Measurements from ENCODE around the gene TAAR9. TPM values are rescaled to one million over a fixed set of nuclear protein-coding genes. Genes with fewer than 3 reads are reported as not detected.

TAAR9 gene
- polyA plus RNA-seq, 1 of the 3 experiments (the other 2 are of a cell fraction), result not detected

DNA sequence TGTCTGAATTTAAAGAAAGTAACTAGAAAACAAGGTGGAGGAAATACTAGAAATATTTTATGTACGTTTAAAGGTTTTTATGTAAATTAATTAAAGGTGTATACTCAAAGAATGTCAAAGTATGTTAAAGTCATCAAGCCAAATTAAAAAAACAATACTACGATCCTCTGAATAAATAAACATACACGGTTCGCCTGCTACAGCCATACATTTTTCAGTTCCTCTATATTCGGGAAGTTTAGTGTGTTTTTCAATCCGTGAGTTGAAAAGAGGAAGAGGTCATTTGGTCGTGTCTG lies 25.8 kb upstream of the TAAR9 start:
- peaks cover 4 to 8% of the 10 kb centered on the region in 2 experiments; a peak in 3 of 4 replicates for H3K4me1 ChIP-seq (ENCODE audit: control insufficient read depth in 1 of 2, insufficient read depth in 2 of 2, low read depth in 1 of 2, low read length in 1 of 2)
- H2AFZ ChIP-seq (ENCODE audit: low read depth), result peak overlapping the region; percentile 50
- peaks cover 40% of the 10 kb centered on the region for H3K79me2 ChIP-seq (ENCODE audit: insufficient read depth)
- H4K20me1 ChIP-seq (ENCODE audit: insufficient read depth), result peaks cover 7% of the 10 kb centered on the region; the same call in 1 of the 2 replicates
- H3F3A ChIP-seq (replicated peaks; ENCODE audit: insufficient read depth), result peaks cover 3% of the 10 kb centered on the region
- 3% methylated on average over 7 of the region's 7 CpGs for whole genome bisulfite sequencing (ENCODE audit: low lambda C conversion rate)
- no peak for DNase-seq
- TF ChIP-seq SMC3 (IDR thresholded peaks at IDR 0.05; ENCODE audit: low read depth, low read length) (no peak), JUND (IDR thresholded peaks at IDR 0.05) (no peak), TEAD4 (IDR thresholded peaks at IDR 0.05; ENCODE audit: borderline replicate concordance, insufficient read depth) (no peak), RCOR1 (IDR thresholded peaks at IDR 0.05; ENCODE audit: low read length) (no peak), CTCF (IDR thresholded peaks at IDR 0.05) (no peak), EZH2phosphoT487 (IDR thresholded peaks at IDR 0.05; ENCODE audit: borderline replicate concordance, low read depth) (no peak), EP300 (IDR thresholded peaks at IDR 0.05; ENCODE audit: borderline replicate concordance in 1 of 2, low read depth in 1 of 2, low read length in 1 of 2) (no peak), RAD21 (IDR thresholded peaks at IDR 0.05; ENCODE audit: low read length) (no peak), NRF1 (IDR thresholded peaks at IDR 0.05; ENCODE audit: low read depth, low read length) (no peak), FOXJ3 (CRISPR knock-in tag; IDR thresholded peaks at IDR 0.05) (no peak), POLR2AphosphoS5 (IDR thresholded peaks at IDR 0.05; ENCODE audit: low read depth, low read length) (no peak), NFIC (IDR thresholded peaks at IDR 0.05; ENCODE audit: borderline replicate concordance) (no peak), IRF3 (IDR thresholded peaks at IDR 0.05; ENCODE audit: low read depth, low read length) (no peak), GABPA (IDR thresholded peaks at IDR 0.05; ENCODE audit: low read depth) (no peak), REST (IDR thresholded peaks at IDR 0.05; ENCODE audit: low read depth, low read length) (no peak), USF1 (IDR thresholded peaks at IDR 0.05; ENCODE audit: borderline replicate concordance, low read depth) (no peak)
- TF ChIP-seq, protein P1, sequence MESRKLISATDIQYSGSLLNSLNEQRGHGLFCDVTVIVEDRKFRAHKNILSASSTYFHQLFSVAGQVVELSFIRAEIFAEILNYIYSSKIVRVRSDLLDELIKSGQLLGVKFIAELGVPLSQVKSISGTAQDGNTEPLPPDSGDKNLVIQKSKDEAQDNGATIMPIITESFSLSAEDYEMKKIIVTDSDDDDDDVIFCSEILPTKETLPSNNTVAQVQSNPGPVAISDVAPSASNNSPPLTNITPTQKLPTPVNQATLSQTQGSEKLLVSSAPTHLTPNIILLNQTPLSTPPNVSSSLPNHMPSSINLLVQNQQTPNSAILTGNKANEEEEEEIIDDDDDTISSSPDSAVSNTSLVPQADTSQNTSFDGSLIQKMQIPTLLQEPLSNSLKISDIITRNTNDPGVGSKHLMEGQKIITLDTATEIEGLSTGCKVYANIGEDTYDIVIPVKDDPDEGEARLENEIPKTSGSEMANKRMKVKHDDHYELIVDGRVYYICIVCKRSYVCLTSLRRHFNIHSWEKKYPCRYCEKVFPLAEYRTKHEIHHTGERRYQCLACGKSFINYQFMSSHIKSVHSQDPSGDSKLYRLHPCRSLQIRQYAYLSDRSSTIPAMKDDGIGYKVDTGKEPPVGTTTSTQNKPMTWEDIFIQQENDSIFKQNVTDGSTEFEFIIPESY (IDR thresholded peaks at IDR 0.05; ENCODE audit: borderline replicate concordance, low read depth), result no peak
- TF ChIP-seq, protein P2, sequence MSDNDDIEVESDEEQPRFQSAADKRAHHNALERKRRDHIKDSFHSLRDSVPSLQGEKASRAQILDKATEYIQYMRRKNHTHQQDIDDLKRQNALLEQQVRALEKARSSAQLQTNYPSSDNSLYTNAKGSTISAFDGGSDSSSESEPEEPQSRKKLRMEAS (IDR thresholded peaks at IDR 0.05; ENCODE audit: low read depth), result no peak
- TF ChIP-seq, protein P3, sequence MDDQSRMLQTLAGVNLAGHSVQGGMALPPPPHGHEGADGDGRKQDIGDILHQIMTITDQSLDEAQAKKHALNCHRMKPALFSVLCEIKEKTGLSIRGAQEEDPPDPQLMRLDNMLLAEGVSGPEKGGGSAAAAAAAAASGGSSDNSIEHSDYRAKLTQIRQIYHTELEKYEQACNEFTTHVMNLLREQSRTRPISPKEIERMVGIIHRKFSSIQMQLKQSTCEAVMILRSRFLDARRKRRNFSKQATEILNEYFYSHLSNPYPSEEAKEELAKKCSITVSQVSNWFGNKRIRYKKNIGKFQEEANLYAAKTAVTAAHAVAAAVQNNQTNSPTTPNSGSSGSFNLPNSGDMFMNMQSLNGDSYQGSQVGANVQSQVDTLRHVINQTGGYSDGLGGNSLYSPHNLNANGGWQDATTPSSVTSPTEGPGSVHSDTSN (IDR thresholded peaks at IDR 0.05), result no peak
- H3K4me3 ChIP-seq (ENCODE audit: low read depth in 2 of 2, low read length in 1 of 2), result peak overlapping the region; percentile 72 to 76
- no peaks in the 10 kb centered on the region for H3K9me2 ChIP-seq
- H3K4me2 ChIP-seq, result peak overlapping the region; percentile 83
- no peaks in the 10 kb centered on the region for H3K36me3 ChIP-seq (replicated peaks in 1 of 2; ENCODE audit: control insufficient read depth in 1 of 2, insufficient read depth in 2 of 2, low read length in 1 of 2)
- peak overlapping the region; percentile 59; the same call in 1 of the 2 replicates for H3K9ac ChIP-seq
- no peaks in the 10 kb centered on the region for H3K9me3 ChIP-seq
- peak overlapping the region; percentile 19 to 22; a peak in 2 of 4 replicates for H3K27ac ChIP-seq (ENCODE audit: low read depth in 2 of 2, low read length in 1 of 2)
- H3K27me3 ChIP-seq (ENCODE audit: insufficient read depth), result peaks cover 26% of the 10 kb centered on the region; the same call in 1 of the 2 replicates
- CTCF ChIA-PET, result interaction anchor here (1.4 to 1.6 kb wide), 4 partner anchors 18 to 311 kb away, joined by 4 to 11 read pairs (median 6); no protein-coding TSS in a partner anchor
- POLR2A ChIA-PET, result interaction anchor here (0.6 to 1.5 kb wide), 2 partner anchors 23 to 302 kb away, joined by 3 to 6 read pairs; partner anchors contain the start of gene RPS12

Data from SK-N-SH (cell line).